H1 (cell line): Measurements from ENCODE around the gene ITPKB. TPM values are rescaled to one million over a fixed set of nuclear protein-coding genes. Genes with fewer than 3 reads are reported as not detected.

Source experiments
- CTCF ChIA-PET: fragments of 300-600 bp; sonication (Branson Sonifier 250); formaldehyde crosslinking; loops from one replicate; lab custom pipeline; 2021; ENCODE audit not compliant: partially characterized antibody; lab: Charles Lee
- POLR2A ChIA-PET: fragments of 300-600 bp; sonication (Branson Sonifier 250); formaldehyde crosslinking; loops from one replicate; lab custom pipeline; 2021; ENCODE audit warnings: inconsistent platforms; ENCODE audit not compliant: partially characterized antibody; lab: Charles Lee
- DNase-seq, 2 experiments: peaks; one replicate each; pipeline versions ENCODE4 v3.0.0 to v3.0.0-alpha.2; 2010 to 2022; ENCODE audit warnings: low spot score in 2 of 2, low read depth in 1 of 2, mixed read lengths in 1 of 2
- FAIRE-seq: peaks from 2 replicates; lab custom pipeline; 2011; peaks lifted over from hg19 to GRCh38; lab: Jason Lieb, UNC
- H2AFZ ChIP-seq: 2 replicates; pipeline ENCODE4 v1.8.1; 2012; ENCODE audit warnings: low read length, inconsistent platforms
- H2AK5ac ChIP-seq: 2 replicates; pipeline ENCODE4 v1.6.1; 2013; ENCODE audit warnings: low read depth, low read length
- H2BK120ac ChIP-seq: replicated peaks from 2 replicates; pipeline ENCODE3; 2013; ENCODE audit warnings: low read depth, low read length, inconsistent platforms
- H2BK12ac ChIP-seq: 2 replicates; pipeline ENCODE4 v1.6.1; 2013; ENCODE audit warnings: low read depth, low read length
- H2BK15ac ChIP-seq: 2 replicates; pipeline ENCODE4 v1.6.1; 2013; ENCODE audit warnings: low read length
- H2BK20ac ChIP-seq: 2 replicates; pipeline ENCODE4 v1.6.1; 2013; ENCODE audit warnings: low read length
- H2BK5ac ChIP-seq: 2 replicates; pipeline ENCODE4 v1.6.1; 2013; ENCODE audit warnings: low read depth, low read length
- H3K14ac ChIP-seq: 2 replicates; pipeline ENCODE4 v1.6.1; 2013; ENCODE audit warnings: inconsistent platforms; ENCODE audit not compliant: insufficient read length
- H3K18ac ChIP-seq: 2 replicates; pipeline ENCODE4 v1.6.1; 2013; ENCODE audit warnings: low read length; ENCODE audit errors: extremely low read depth
- H3K23ac ChIP-seq: 2 replicates; pipeline ENCODE4 v1.6.1; 2013; ENCODE audit warnings: inconsistent platforms; ENCODE audit not compliant: insufficient read length
- H3K23me2 ChIP-seq: 2 replicates; pipeline ENCODE4 v1.6.1; 2013; ENCODE audit warnings: low read depth, low read length
- H3K27ac ChIP-seq: 2 replicates; pipeline ENCODE4 v1.6.1; 2011; ENCODE audit warnings: low read depth, low read length, inconsistent platforms
- H3K27me3 ChIP-seq, 4 experiments: replicated peaks in 1 of 4; 1 replicate in 1 of 4; 2 replicates in 3 of 4; pipeline versions ENCODE4 v1.6.1 to v1.8.1; 2011 to 2013; ENCODE audit warnings: low read length in 3 of 4, mild to moderate bottlenecking in 3 of 4, inconsistent platforms in 2 of 4, mixed read lengths in 2 of 4, moderate library complexity in 1 of 4; ENCODE audit not compliant: control insufficient read depth in 3 of 4, insufficient read depth in 3 of 4; ENCODE audit errors: extremely low read depth in 1 of 4
- H3K36me3 ChIP-seq, 4 experiments: 2 replicates each; pipeline versions ENCODE4 v1.6.1 to v1.8.1; 2011 to 2013; ENCODE audit warnings: mild to moderate bottlenecking in 4 of 4, low read length in 3 of 4, moderate library complexity in 2 of 4, control low read depth in 1 of 4, inconsistent platforms in 1 of 4; ENCODE audit not compliant: insufficient read depth in 4 of 4, control insufficient read depth in 2 of 4
- H3K4ac ChIP-seq: replicated peaks from 2 replicates; pipeline ENCODE3; 2013; ENCODE audit warnings: low read length, low read depth, mixed read lengths, inconsistent platforms; ENCODE audit not compliant: insufficient read length
- H3K4me1 ChIP-seq, 4 experiments: replicated peaks in 1 of 4; 1 replicate in 1 of 4; 2 replicates in 3 of 4; pipeline versions ENCODE4 v1.6.1 to v1.8.1; 2011 to 2013; ENCODE audit warnings: low read length in 3 of 4, inconsistent platforms in 2 of 4, mixed read lengths in 1 of 4; ENCODE audit not compliant: insufficient read depth in 4 of 4, control insufficient read depth in 3 of 4
- H3K4me2 ChIP-seq, 2 experiments: 2 replicates each; pipeline versions ENCODE4 v1.6.1 to v1.8.1; 2011 to 2013; ENCODE audit warnings: low read depth in 2 of 2, low read length in 2 of 2, control low read depth in 1 of 2, inconsistent platforms in 1 of 2, mild to moderate bottlenecking in 1 of 2; ENCODE audit not compliant: insufficient read depth in 1 of 2
- H3K4me3 ChIP-seq, 4 experiments: fragments of 200-600, 300-600 bp in 1 of 4; sonication (generic), shearing (Covaris generic), sonication (Bioruptor Twin) in 1 of 4; 2 replicates each; pipeline versions ENCODE4 v1.5.1 to v1.8.1; 2011 to 2016; ENCODE audit warnings: low read length in 4 of 4, low read depth in 3 of 4, control low read depth in 2 of 4, inconsistent platforms in 2 of 4, mild to moderate bottlenecking in 2 of 4, mixed read lengths in 1 of 4, moderate library complexity in 1 of 4; ENCODE audit not compliant: insufficient read depth in 2 of 4; ENCODE audit errors: extremely low read depth in 1 of 4
- H3K56ac ChIP-seq: replicated peaks from 2 replicates; pipeline ENCODE3; 2013; ENCODE audit warnings: low read depth, mild to moderate bottlenecking, mixed read lengths, low read length, inconsistent platforms; ENCODE audit not compliant: insufficient read length
- H3K79me1 ChIP-seq: 2 replicates; pipeline ENCODE4 v1.6.1; 2013; ENCODE audit warnings: low read depth, low read length, control low read depth
- H3K79me2 ChIP-seq, 2 experiments: 2 replicates each; pipeline versions ENCODE4 v1.6.1 to v1.8.1; 2012 to 2013; ENCODE audit warnings: low read length in 2 of 2, mild to moderate bottlenecking in 2 of 2, inconsistent platforms in 1 of 2; ENCODE audit not compliant: insufficient read depth in 2 of 2, control insufficient read depth in 1 of 2
- H3K9ac ChIP-seq, 4 experiments: replicated peaks in 1 of 4; 1 replicate in 1 of 4; 2 replicates in 3 of 4; pipeline versions ENCODE4 v1.6.1 to v1.8.1; 2011 to 2013; ENCODE audit warnings: low read depth in 3 of 4, low read length in 3 of 4, control low read depth in 2 of 4, mild to moderate bottlenecking in 2 of 4, moderate library complexity in 2 of 4, inconsistent platforms in 1 of 4; ENCODE audit errors: extremely low read depth in 1 of 4
- H3K9me3 ChIP-seq, 2 experiments: 2 replicates each; pipeline versions ENCODE4 v1.6.1 to v1.8.1; 2012 to 2013; ENCODE audit warnings: mild to moderate bottlenecking in 2 of 2, moderate library complexity in 2 of 2, control low read depth in 1 of 2, inconsistent platforms in 1 of 2, low read depth in 1 of 2, low read length in 1 of 2, mixed read lengths in 1 of 2; ENCODE audit not compliant: insufficient read depth in 2 of 2
- H4K20me1 ChIP-seq, 2 experiments: replicated peaks in 1 of 2; 2 replicates each; pipeline versions ENCODE3 to v1.8.1; 2011 to 2013; ENCODE audit warnings: inconsistent platforms in 2 of 2, low read length in 2 of 2, mild to moderate bottlenecking in 1 of 2; ENCODE audit not compliant: insufficient read depth in 2 of 2, control insufficient read depth in 1 of 2
- H4K5ac ChIP-seq: 2 replicates; pipeline ENCODE4 v1.6.1; 2013; ENCODE audit warnings: low read length, low read depth, mixed read lengths, inconsistent platforms; ENCODE audit not compliant: insufficient read length
- H4K8ac ChIP-seq: 2 replicates; pipeline ENCODE4 v1.8.0; 2013; ENCODE audit warnings: mild to moderate bottlenecking, moderate library complexity, low read length, inconsistent platforms; ENCODE audit not compliant: insufficient read depth; ENCODE audit errors: extremely low read depth
- H4K91ac ChIP-seq: replicated peaks from 2 replicates; pipeline ENCODE3; 2013; ENCODE audit warnings: low read length, mixed read lengths, inconsistent platforms; ENCODE audit not compliant: insufficient read length
- ATF3 ChIP-seq: IDR thresholded peaks from 2 replicates; pipeline ENCODE4 v1.6.1; 2011; ENCODE audit warnings: low read depth, mild to moderate bottlenecking, low read length; ENCODE audit not compliant: insufficient read depth
- CREB1 ChIP-seq: IDR thresholded peaks from 2 replicates; pipeline ENCODE4 v1.6.1; 2012; ENCODE audit warnings: inconsistent platforms
- E2F6 ChIP-seq: IDR thresholded peaks from 2 replicates; pipeline ENCODE4 v1.6.1; 2012; ENCODE audit warnings: inconsistent platforms
- EZH2 ChIP-seq: fragments of 200-600 bp; sonication (generic); IDR thresholded peaks from 2 replicates; pipeline ENCODE4 v1.7.1; 2012; ENCODE audit warnings: low read depth, mild to moderate bottlenecking, moderate library complexity, low read length, inconsistent platforms; ENCODE audit not compliant: severe bottlenecking
- GABPA ChIP-seq: IDR thresholded peaks from 2 replicates; pipeline ENCODE4 v1.6.1; 2011; ENCODE audit warnings: mild to moderate bottlenecking, low read length, moderate library complexity, borderline replicate concordance; ENCODE audit not compliant: insufficient read depth
- KDM1A ChIP-seq: fragments of 200-600, 300-600 bp; sonication (generic); IDR thresholded peaks from 2 replicates; pipeline ENCODE4 v1.7.1; 2016; ENCODE audit warnings: mild to moderate bottlenecking, low read length, borderline replicate concordance
- NANOG ChIP-seq: IDR thresholded peaks from 2 replicates; pipeline ENCODE4 v1.6.1; 2011; ENCODE audit warnings: low read length, low read depth, mild to moderate bottlenecking, inconsistent platforms; ENCODE audit not compliant: insufficient read depth, poor library complexity, severe bottlenecking
- SP4 ChIP-seq: IDR thresholded peaks from 2 replicates; pipeline ENCODE4 v1.6.1; 2012; ENCODE audit warnings: low read length, inconsistent platforms
- SRF ChIP-seq: IDR thresholded peaks from 2 replicates; pipeline ENCODE4 v1.6.1; 2011; ENCODE audit warnings: mild to moderate bottlenecking, low read depth, low read length, moderate library complexity
- USF2 ChIP-seq: IDR thresholded peaks from 2 replicates; pipeline ENCODE4 v1.6.1; 2011; ENCODE audit warnings: low read length, improper control_type of control experiment
- WGBS, 2 experiments: shearing (Covaris generic) in 1 of 2; methylation state at CpG; one replicate each; pipeline versions ENCODE4 v1.1.6 to v1.1.7; 2013 to 2015; ENCODE audit warnings: low lambda C conversion rate in 2 of 2, mixed read lengths in 2 of 2, inconsistent platforms in 1 of 2, low coverage in 1 of 2, missing lambda C conversion rate in 1 of 2; ENCODE audit not compliant: insufficient replicate concordance in 2 of 2, insufficient coverage in 1 of 2, insufficient read length in 1 of 2; ENCODE audit errors: extremely low coverage in 1 of 2, missing lambda C conversion rate in 1 of 2; 5-methylcytosine and 5-hydroxymethylcytosine counted together
- polyA plus RNA-seq, 7 experiments: library from polyadenylated mRNA; depleted of rRNA in 3 of 7; stranded (reverse) in 5 of 7; unstranded in 2 of 7; fragments of >200 nt in 5 of 7; fragments of 200-250 nt in 2 of 7; gene quantifications; 1 replicate in 5 of 7; 2 replicates in 1 of 7; 4 replicates in 1 of 7; pipeline versions ENCODE4 v1.2.1 to v1.2.3, GENCODE V29; 2011 to 2013; ENCODE audit warnings: missing spikeins in 2 of 7, mixed read lengths in 2 of 7
- total RNA-seq: library from RNA; stranded (reverse); fragmentation: NEBNext Ultra II Directional; extraction: Animal tissue kit (Norgen Biotek cat#: 25700); gene quantifications from 2 replicates; pipeline ENCODE4 v1.2.1, GENCODE V29; 2021

Gene ITPKB
- total and polyA plus RNA-seq, 2 of the 8 experiments (the other 6 are each of a cell fraction or from before 2014, with no cell fraction given) = 1.7 to 4.8 TPM

GRCh38 chr1:226600254-226600653 lies 138.8 kb downstream of the ITPKB start:
- Histone ChIP-seq H3K27ac (no peak overlapping the region), H4K91ac (no peak overlapping the region), H4K8ac (no peak overlapping the region), H2AFZ (no peak overlapping the region; the same call in 1 of the 2 replicates), H3K4ac (no peak overlapping the region), H3K4me2 (no peak overlapping the region), H3K56ac (no peak overlapping the region), H2BK12ac (no peak overlapping the region), H3K18ac (no peak overlapping the region)
- no peak for FAIRE-seq
- CTCF ChIA-PET = interaction anchor here (0.6 to 3.8 kb wide), 7 partner anchors 20 to 139 kb away, joined by 3 to 10 read pairs (median 3); no protein-coding TSS in a partner anchor
- TF ChIP-seq SP4 (no peak), ATF3 (no peak), GABPA (no peak), USF2 (no peak), SRF (no peak), E2F6 (no peak), NANOG (no peak), CREB1 (no peak), KDM1A (no peak), EZH2 (no peak)
- TF ChIP-seq, all 59 proteins: peak for 0
- Histone ChIP-seq H3K36me3 (no peaks in the 10 kb centered on the region), H3K4me1 (peaks cover 0 to 13% (median 7%) of the 10 kb centered on the region in 4 experiments; a peak in 4 of 7 replicates), H2BK120ac (no peak overlapping the region), H4K20me1 (no peaks in the 10 kb centered on the region), H3K27me3 (no peaks in the 10 kb centered on the region), H3K9ac (no peak overlapping the region), H2BK15ac (no peak overlapping the region; the same call in 1 of the 2 replicates), H4K5ac (no peak overlapping the region), H2AK5ac (no peak overlapping the region), H3K9me3 (peaks cover 0 to 3% of the 10 kb centered on the region in 2 experiments; a peak in 1 of 4 replicates), H2BK5ac (no peak overlapping the region), H3K23me2 (no peaks in the 10 kb centered on the region), H2BK20ac (no peak overlapping the region), H3K4me3 (no peak overlapping the region), H3K79me2 (no peaks in the 10 kb centered on the region), H3K23ac (no peak overlapping the region), H3K79me1 (no peaks in the 10 kb centered on the region), H3K14ac (no peak overlapping the region)
- 93% methylated on average over 4 of the region's 4 CpGs; no CpG with 5 or more reads in 1 of the 2 experiments for WGBS, 2 experiments
- DNase-seq = no peak
- POLR2A ChIA-PET = no interaction called here
